ENCODE measurements around the gene POMT1.

POMT1 gene

DNA sequence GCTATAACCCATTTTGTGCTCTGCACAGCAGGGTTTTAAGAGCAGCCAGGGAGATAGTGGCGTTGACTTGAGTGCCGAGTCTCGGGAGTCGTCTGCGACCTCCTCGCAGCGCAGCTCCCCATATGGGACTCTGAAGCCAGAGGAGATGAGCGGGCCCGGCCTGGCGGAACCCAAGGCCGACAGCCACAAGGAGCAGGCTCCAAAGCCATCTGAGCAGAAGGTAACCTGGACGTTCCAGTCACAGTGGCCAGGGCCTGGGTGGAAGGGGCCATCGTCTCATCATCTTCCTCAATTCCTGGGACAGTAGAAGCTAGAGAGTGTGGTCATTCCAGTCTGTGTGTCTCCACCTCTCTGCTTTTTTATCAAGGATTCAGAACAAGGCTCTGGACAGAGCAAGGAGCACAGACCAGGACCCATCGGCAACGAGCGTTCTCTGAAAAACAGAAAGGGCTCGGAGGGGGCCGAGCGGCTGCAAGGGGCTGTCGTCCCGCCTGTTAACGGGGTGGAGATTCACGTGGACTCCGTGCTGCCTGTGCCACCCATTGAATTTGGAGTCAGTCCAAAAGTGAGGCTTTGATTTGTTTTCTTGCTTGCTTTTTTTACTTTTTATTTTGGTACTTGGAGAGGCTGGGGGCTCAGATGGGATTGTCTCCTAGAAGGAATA lies 20.2 kb upstream of the POMT1 start:
- no peak for DNase-seq
- H3K4me2 ChIP-seq (ENCODE audit: insufficient read depth, low read length): no peak overlapping the region
- H3K79me2 ChIP-seq (ENCODE audit: insufficient read depth, low read length): peaks cover 5% of the 10 kb centered on the region; the same call in 1 of the 2 replicates
- peaks cover 95% of the 10 kb centered on the region for H3K36me3 ChIP-seq (ENCODE audit: insufficient read depth, low read length)
- TF ChIP-seq, protein P1, sequence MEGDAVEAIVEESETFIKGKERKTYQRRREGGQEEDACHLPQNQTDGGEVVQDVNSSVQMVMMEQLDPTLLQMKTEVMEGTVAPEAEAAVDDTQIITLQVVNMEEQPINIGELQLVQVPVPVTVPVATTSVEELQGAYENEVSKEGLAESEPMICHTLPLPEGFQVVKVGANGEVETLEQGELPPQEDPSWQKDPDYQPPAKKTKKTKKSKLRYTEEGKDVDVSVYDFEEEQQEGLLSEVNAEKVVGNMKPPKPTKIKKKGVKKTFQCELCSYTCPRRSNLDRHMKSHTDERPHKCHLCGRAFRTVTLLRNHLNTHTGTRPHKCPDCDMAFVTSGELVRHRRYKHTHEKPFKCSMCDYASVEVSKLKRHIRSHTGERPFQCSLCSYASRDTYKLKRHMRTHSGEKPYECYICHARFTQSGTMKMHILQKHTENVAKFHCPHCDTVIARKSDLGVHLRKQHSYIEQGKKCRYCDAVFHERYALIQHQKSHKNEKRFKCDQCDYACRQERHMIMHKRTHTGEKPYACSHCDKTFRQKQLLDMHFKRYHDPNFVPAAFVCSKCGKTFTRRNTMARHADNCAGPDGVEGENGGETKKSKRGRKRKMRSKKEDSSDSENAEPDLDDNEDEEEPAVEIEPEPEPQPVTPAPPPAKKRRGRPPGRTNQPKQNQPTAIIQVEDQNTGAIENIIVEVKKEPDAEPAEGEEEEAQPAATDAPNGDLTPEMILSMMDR (IDR thresholded peaks at IDR 0.05; ENCODE audit: borderline replicate concordance, extremely low read depth, low read length, poor library complexity, severe bottlenecking): no peak
- no peak for ATAC-seq (ENCODE audit: insufficient read depth, low read depth)
- no peaks in the 10 kb centered on the region for H3K9me3 ChIP-seq (ENCODE audit: insufficient read depth, low read length, severe bottlenecking)
- no peak overlapping the region for H3K27ac ChIP-seq (ENCODE audit: low read length)
- no peak overlapping the region for H3K4me3 ChIP-seq (ENCODE audit: low read depth in 1 of 2, low read length in 2 of 2)
- H2AFZ ChIP-seq (ENCODE audit: low read depth, low read length): no peak overlapping the region
- H4K20me1 ChIP-seq (ENCODE audit: insufficient read depth, low read length): peaks cover 50% of the 10 kb centered on the region
- no peaks in the 10 kb centered on the region for H3K4me1 ChIP-seq (ENCODE audit: insufficient read depth, low read length)
- no peaks in the 10 kb centered on the region for H3K27me3 ChIP-seq (ENCODE audit: insufficient read depth, low read length, poor library complexity)
- no peak overlapping the region for H3K9ac ChIP-seq (ENCODE audit: low read depth, low read length)

DNA sequence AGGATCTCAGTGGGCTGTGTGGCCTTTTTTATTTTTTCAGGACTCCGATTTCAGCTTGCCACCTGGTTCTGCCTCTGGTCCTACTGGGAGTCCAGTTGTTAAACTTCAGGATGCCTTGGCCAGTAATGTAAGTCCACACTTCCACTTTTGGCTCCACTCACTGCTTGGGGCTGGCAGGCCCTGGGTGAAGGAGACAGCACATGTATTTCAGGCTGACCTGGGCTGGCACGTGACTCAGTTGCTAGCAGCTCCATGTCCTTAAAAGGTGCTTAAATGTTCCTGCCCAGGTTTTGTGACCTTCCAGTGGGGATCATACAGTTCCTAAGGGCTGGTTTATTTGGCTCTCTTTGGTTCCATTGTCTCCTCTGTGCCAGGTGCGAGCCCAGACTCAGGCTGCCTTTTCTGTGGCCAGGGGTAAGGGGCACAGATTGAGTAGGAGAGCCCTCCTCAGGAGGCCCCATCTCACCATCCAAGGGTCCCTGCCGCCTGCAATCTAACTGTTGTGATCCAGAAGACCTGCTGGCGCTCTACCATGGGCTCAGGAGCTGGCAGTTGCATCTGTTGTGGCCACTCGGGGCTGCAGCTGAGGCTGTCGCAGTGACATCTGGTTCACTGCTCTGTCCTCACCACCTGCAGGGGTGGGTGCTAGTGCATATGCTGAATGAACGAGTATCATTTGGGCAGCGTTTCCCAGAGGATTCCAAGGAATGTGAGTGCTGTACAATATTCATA lies 19.2 kb upstream of the POMT1 start:
- H3K27me3 ChIP-seq (ENCODE audit: insufficient read depth, low read length, poor library complexity): no peaks in the 10 kb centered on the region
- peaks cover 5% of the 10 kb centered on the region; the same call in 1 of the 2 replicates for H3K79me2 ChIP-seq (ENCODE audit: insufficient read depth, low read length)
- H2AFZ ChIP-seq (ENCODE audit: low read depth, low read length): no peak overlapping the region
- ATAC-seq (ENCODE audit: insufficient read depth, low read depth) (no peak), DNase-seq (no peak)
- no peak overlapping the region for H3K27ac ChIP-seq (ENCODE audit: low read length)
- peaks cover 97% of the 10 kb centered on the region for H3K36me3 ChIP-seq (ENCODE audit: insufficient read depth, low read length)
- no peaks in the 10 kb centered on the region for H3K4me1 ChIP-seq (ENCODE audit: insufficient read depth, low read length)
- TF ChIP-seq, protein P1 (IDR thresholded peaks at IDR 0.05; ENCODE audit: borderline replicate concordance, extremely low read depth, low read length, poor library complexity, severe bottlenecking): no peak
- no peak for TF ChIP-seq EZH2 (IDR thresholded peaks at IDR 0.05; ENCODE audit: borderline replicate concordance, low read depth, low read length, severe bottlenecking)
- peaks cover 47% of the 10 kb centered on the region; the same call in 1 of the 2 replicates for H4K20me1 ChIP-seq (ENCODE audit: insufficient read depth, low read length)
- no peak overlapping the region for H3K4me2 ChIP-seq (ENCODE audit: insufficient read depth, low read length)
- no peaks in the 10 kb centered on the region for H3K9me3 ChIP-seq (ENCODE audit: insufficient read depth, low read length, severe bottlenecking)
- no peak overlapping the region for H3K4me3 ChIP-seq (ENCODE audit: low read depth in 1 of 2, low read length in 2 of 2)
- H3K9ac ChIP-seq (ENCODE audit: low read depth, low read length): no peak overlapping the region

GRCh38 chr9:131484051-131484445 lies 18.7 kb upstream of the POMT1 start:
- no peak overlapping the region for H3K4me3 ChIP-seq (ENCODE audit: low read depth in 1 of 2, low read length in 2 of 2)
- H3K36me3 ChIP-seq (ENCODE audit: insufficient read depth, low read length): peaks cover 97% of the 10 kb centered on the region
- H4K20me1 ChIP-seq (ENCODE audit: insufficient read depth, low read length): peaks cover 51% of the 10 kb centered on the region; the same call in 1 of the 2 replicates
- no peak overlapping the region for H2AFZ ChIP-seq (ENCODE audit: low read depth, low read length)
- no peaks in the 10 kb centered on the region for H3K9me3 ChIP-seq (ENCODE audit: insufficient read depth, low read length, severe bottlenecking)
- no peak overlapping the region for H3K27ac ChIP-seq (ENCODE audit: low read length)
- no peak for ATAC-seq (ENCODE audit: insufficient read depth, low read depth)
- no peak overlapping the region for H3K4me2 ChIP-seq (ENCODE audit: insufficient read depth, low read length)
- no peak for DNase-seq
- TF ChIP-seq EZH2 (IDR thresholded peaks at IDR 0.05; ENCODE audit: borderline replicate concordance, low read depth, low read length, severe bottlenecking): no peak
- TF ChIP-seq, protein P1 (IDR thresholded peaks at IDR 0.05; ENCODE audit: borderline replicate concordance, extremely low read depth, low read length, poor library complexity, severe bottlenecking): no peak
- H3K9ac ChIP-seq (ENCODE audit: low read depth, low read length): no peak overlapping the region
- H3K27me3 ChIP-seq (ENCODE audit: insufficient read depth, low read length, poor library complexity): no peaks in the 10 kb centered on the region
- H3K79me2 ChIP-seq (ENCODE audit: insufficient read depth, low read length): peaks cover 3% of the 10 kb centered on the region; the same call in 1 of the 2 replicates
- H3K4me1 ChIP-seq (ENCODE audit: insufficient read depth, low read length): no peaks in the 10 kb centered on the region
